Endothelial cell (in vitro differentiated cells): Measurements from ENCODE around the gene FBLN2. TPM values are rescaled to one million over a fixed set of nuclear protein-coding genes. Genes with fewer than 3 reads are reported as not detected.
A peak's percentile ranks its signal among the peaks of the same experiment; 100 is the strongest.

Experiments used
- DNase-seq: peaks from one replicate; pipeline ENCODE4 v3.0.0; 2021; ENCODE audit warnings: low spot score
- H3K27ac Mint-ChIP-seq: one replicate; pipeline ENCODE4 v1.8.0; 2021; ENCODE audit warnings: mixed read lengths, inconsistent platforms; ENCODE audit not compliant: unreplicated experiment
- H3K27me3 Mint-ChIP-seq: one replicate; pipeline ENCODE4 v1.8.0; 2021; ENCODE audit warnings: mild to moderate bottlenecking, moderate library complexity, mixed read lengths, inconsistent platforms; ENCODE audit not compliant: unreplicated experiment
- H3K36me3 Mint-ChIP-seq: one replicate; pipeline ENCODE4 v1.8.0; 2021; ENCODE audit warnings: mild to moderate bottlenecking, low read depth, mixed read lengths, inconsistent platforms; ENCODE audit not compliant: unreplicated experiment
- H3K4me1 Mint-ChIP-seq: one replicate; pipeline ENCODE4 v1.8.0; 2021; ENCODE audit warnings: mild to moderate bottlenecking, mixed read lengths, inconsistent platforms; ENCODE audit not compliant: unreplicated experiment
- H3K4me3 Mint-ChIP-seq: one replicate; pipeline ENCODE4 v1.8.0; 2021; ENCODE audit warnings: mild to moderate bottlenecking, mixed read lengths, inconsistent platforms; ENCODE audit not compliant: unreplicated experiment
- H3K9me3 Mint-ChIP-seq: one replicate; pipeline ENCODE4 v1.8.0; 2021; ENCODE audit warnings: mixed read lengths, inconsistent platforms; ENCODE audit not compliant: unreplicated experiment
- CTCF ChIP-seq: fragments of 200-600 bp; sonication (generic); IDR thresholded peaks from one replicate; pipeline ENCODE4 v1.5.0; 2021; ENCODE audit warnings: antibody characterized with exemption; ENCODE audit not compliant: unreplicated experiment
- total RNA-seq: library from RNA; stranded (reverse); fragmentation: NEBNext Ultra II Directional; extraction: Animal tissue kit (Norgen Biotek cat#: 25700); gene quantifications from one replicate; pipeline ENCODE4 v1.2.1, GENCODE V29; 2021; ENCODE audit not compliant: unreplicated experiment

FBLN2 gene
- total RNA-seq, 1 donor from 2014 or later: 10.5 TPM

- H3K27ac Mint-ChIP-seq: no peak overlapping the region
- H3K9me3 Mint-ChIP-seq: peaks cover 6% of the 10 kb centered on the region
- peaks cover 7% of the 10 kb centered on the region for H3K27me3 Mint-ChIP-seq
- H3K4me3 Mint-ChIP-seq: no peak overlapping the region
- H3K36me3 Mint-ChIP-seq: peaks cover 12% of the 10 kb centered on the region
- no peak for DNase-seq
- no peak for TF ChIP-seq CTCF
- H3K4me1 Mint-ChIP-seq: no peaks in the 10 kb centered on the region
Observed at GRCh38 chr3:13616359-13616758, 67.4 kb downstream of the FBLN2 start.

- Mint-ChIP-seq H3K27me3 (peaks cover 10% of the 10 kb centered on the region), H3K36me3 (peaks cover 14% of the 10 kb centered on the region), H3K9me3 (peaks cover 6% of the 10 kb centered on the region), H3K4me3 (peak overlapping the region; percentile 48), H3K4me1 (no peaks in the 10 kb centered on the region), H3K27ac (peak overlapping the region; percentile 20)
- no peak for TF ChIP-seq CTCF
- no peak for DNase-seq
Observed at GRCh38 chr3:13617097-13617738, 68.3 kb downstream of the FBLN2 start.

GRCh38 chr3:13617981-13618380, 69.1 kb downstream of the FBLN2 start:
- no peak for DNase-seq
- Mint-ChIP-seq H3K27me3 (peaks cover 10% of the 10 kb centered on the region), H3K4me1 (no peaks in the 10 kb centered on the region), H3K4me3 (no peak overlapping the region), H3K27ac (no peak overlapping the region), H3K36me3 (peaks cover 14% of the 10 kb centered on the region), H3K9me3 (peaks cover 6% of the 10 kb centered on the region)
- TF ChIP-seq CTCF: no peak

- no peak for DNase-seq
- TF ChIP-seq CTCF: no peak
- Mint-ChIP-seq H3K4me1 (no peaks in the 10 kb centered on the region), H3K27ac (no peak overlapping the region), H3K27me3 (peaks cover 14% of the 10 kb centered on the region), H3K4me3 (no peak overlapping the region), H3K36me3 (peaks cover 14% of the 10 kb centered on the region), H3K9me3 (peaks cover 6% of the 10 kb centered on the region)
Observed at GRCh38 chr3:13618836-13619235, 69.9 kb downstream of the FBLN2 start.

- no peak overlapping the region for H3K27ac Mint-ChIP-seq
- H3K4me1 Mint-ChIP-seq: no peaks in the 10 kb centered on the region
- no peak for TF ChIP-seq CTCF
- DNase-seq: no peak
- H3K9me3 Mint-ChIP-seq: peaks cover 1% of the 10 kb centered on the region
- H3K36me3 Mint-ChIP-seq: peaks cover 8% of the 10 kb centered on the region
- H3K27me3 Mint-ChIP-seq: peaks cover 12% of the 10 kb centered on the region
- no peak overlapping the region for H3K4me3 Mint-ChIP-seq
Observed at GRCh38 chr3:13619661-13620230, 70.8 kb downstream of the FBLN2 start.
